Measurements from ENCODE around the gene SERPINB1. TPM values are rescaled to one million over a fixed set of nuclear protein-coding genes. Genes with fewer than 3 reads are reported as not detected.

Gene SERPINB1
- total and polyA plus RNA-seq, 9 of the 15 experiments (the other 6 are each of a cell fraction or from before 2014, with no cell fraction given) = 33.9 to 108 (median 63.8) TPM

DNA sequence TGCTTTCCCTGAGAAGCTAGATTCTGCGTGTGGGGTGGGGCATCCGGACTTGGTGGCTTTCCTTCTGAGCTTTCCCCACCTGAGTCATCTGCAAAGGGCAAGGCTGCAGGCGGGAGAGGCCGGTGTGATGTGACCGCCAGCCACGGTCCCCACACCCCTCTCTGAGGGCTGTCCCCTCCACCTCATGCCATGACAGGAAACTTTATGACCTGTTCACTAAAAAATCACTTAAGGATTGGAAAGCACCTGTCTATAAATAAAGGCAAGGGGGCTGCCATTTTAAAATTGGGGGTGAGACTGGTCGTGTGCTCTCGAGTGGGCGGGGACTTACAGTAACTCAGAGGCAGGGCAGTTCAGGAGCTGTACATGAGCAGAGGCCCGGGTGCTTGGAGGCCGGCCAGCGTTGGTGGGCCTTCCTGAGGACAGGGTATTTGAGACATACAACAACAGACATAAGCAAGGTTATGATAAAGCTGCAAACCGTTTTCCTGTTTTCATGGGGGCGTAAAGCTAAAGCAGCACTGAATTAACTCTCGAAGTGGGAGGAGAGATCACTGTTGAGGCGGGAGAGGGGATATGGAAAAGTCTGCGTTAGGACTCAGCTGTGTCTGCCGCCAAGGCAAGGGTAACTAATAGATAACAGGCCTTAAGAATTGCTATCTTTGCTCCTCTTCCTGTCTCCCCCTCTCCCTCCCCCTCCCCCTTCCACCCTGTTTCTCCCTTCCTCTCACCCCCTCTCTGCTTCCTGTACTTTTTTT lies 16.1 kb upstream of the SERPINB1 start (continued):
- TF ChIP-seq ZNF408 (CRISPR knock-in tag; IDR thresholded peaks at IDR 0.05; ENCODE audit: low read depth) = no peak
- peak; percentile 77 for TF ChIP-seq CCNT2 (IDR thresholded peaks at IDR 0.05; ENCODE audit: borderline replicate concordance, extremely low read depth, insufficient read length, low read depth, low read length)
- TF ChIP-seq POLR2G (IDR thresholded peaks at IDR 0.05; ENCODE audit: low read depth, low read length) = peak; percentile 67
- no peak for TF ChIP-seq SAFB2 (IDR thresholded peaks at IDR 0.05; ENCODE audit: borderline replicate concordance, low read depth, low read length, severe bottlenecking)
- 0 out of 2 replicates have a peak, but pooled peaks have one; percentile 43 for TF ChIP-seq BCL6 (CRISPR knock-in tag; IDR thresholded peaks at IDR 0.05)
- peak; percentile 78 for TF ChIP-seq BACH1 (tag; IDR thresholded peaks at IDR 0.05)
- TF ChIP-seq NFE2L1 (tag; IDR thresholded peaks at IDR 0.05; ENCODE audit: borderline replicate concordance, low read depth) = 0 out of 2 replicates have a peak, but pooled peaks have one; percentile 4
- TF ChIP-seq ZNF217 (CRISPR knock-in tag; IDR thresholded peaks at IDR 0.05) = no peak
- peak; percentile 90 for TF ChIP-seq RNF2 (IDR thresholded peaks at IDR 0.05)
- TF ChIP-seq, protein P1, sequence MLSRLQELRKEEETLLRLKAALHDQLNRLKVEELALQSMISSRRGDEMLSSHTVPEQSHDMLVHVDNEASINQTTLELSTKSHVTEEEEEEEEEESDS (CRISPR knock-in tag; IDR thresholded peaks at IDR 0.05) = no peak
- peak in 2 of 3 experiments; percentile 66 to 86 for TF ChIP-seq YY1 (IDR thresholded peaks at IDR 0.05; ENCODE audit: borderline replicate concordance in 1 of 3, control insufficient read depth in 1 of 3, extremely low read depth in 1 of 3, insufficient read depth in 3 of 3, insufficient read length in 1 of 3, insufficient replicate concordance in 2 of 3, low read depth in 1 of 3, low read length in 2 of 3)
- no peak for TF ChIP-seq HNRNPK (IDR thresholded peaks at IDR 0.05; ENCODE audit: low read depth, low read length, poor library complexity, severe bottlenecking)
- TF ChIP-seq ZBTB40 (IDR thresholded peaks at IDR 0.05) = 0 out of 2 replicates have a peak, but pooled peaks have one; percentile 44
- TF ChIP-seq ZBTB40 (CRISPR knock-in tag; IDR thresholded peaks at IDR 0.05) = no peak
- no peak for TF ChIP-seq FOXM1 (IDR thresholded peaks at IDR 0.05; ENCODE audit: low read depth)
- TF ChIP-seq FOXM1 (CRISPR knock-in tag; IDR thresholded peaks at IDR 0.05; ENCODE audit: low read depth) = no peak; the same call in 1 of the 2 replicates
- TF ChIP-seq POLR2AphosphoS5 (IDR thresholded peaks at IDR 0.05; ENCODE audit: control insufficient read depth, insufficient read depth, low read depth, low read length) = peak; percentile 58
